ENCODE measurements around the gene SYNJ2.

Gene SYNJ2

GRCh38 chr6:158014505-158015187 is 33.0 kb downstream of the SYNJ2 start:
- no peak for DNase-seq (ENCODE audit: low read depth)

DNA sequence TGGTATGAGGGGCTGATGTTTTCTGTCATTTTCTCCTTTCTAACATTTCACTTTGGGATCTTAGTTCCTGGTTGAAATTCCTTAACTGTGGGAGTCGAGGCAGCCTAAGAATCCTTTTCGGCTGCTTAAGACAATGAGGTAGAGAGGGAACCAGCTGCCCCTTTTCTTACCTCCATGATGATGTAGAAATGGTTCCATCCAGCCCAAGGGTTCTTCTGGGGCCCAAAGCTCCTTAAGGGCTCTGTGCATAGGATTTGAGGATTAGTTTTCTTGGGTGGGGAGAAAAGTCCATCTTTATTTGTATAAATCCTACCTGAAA is 33.5 kb downstream of the SYNJ2 start:
- DNase-seq (ENCODE audit: low read depth) = no peak

DNA sequence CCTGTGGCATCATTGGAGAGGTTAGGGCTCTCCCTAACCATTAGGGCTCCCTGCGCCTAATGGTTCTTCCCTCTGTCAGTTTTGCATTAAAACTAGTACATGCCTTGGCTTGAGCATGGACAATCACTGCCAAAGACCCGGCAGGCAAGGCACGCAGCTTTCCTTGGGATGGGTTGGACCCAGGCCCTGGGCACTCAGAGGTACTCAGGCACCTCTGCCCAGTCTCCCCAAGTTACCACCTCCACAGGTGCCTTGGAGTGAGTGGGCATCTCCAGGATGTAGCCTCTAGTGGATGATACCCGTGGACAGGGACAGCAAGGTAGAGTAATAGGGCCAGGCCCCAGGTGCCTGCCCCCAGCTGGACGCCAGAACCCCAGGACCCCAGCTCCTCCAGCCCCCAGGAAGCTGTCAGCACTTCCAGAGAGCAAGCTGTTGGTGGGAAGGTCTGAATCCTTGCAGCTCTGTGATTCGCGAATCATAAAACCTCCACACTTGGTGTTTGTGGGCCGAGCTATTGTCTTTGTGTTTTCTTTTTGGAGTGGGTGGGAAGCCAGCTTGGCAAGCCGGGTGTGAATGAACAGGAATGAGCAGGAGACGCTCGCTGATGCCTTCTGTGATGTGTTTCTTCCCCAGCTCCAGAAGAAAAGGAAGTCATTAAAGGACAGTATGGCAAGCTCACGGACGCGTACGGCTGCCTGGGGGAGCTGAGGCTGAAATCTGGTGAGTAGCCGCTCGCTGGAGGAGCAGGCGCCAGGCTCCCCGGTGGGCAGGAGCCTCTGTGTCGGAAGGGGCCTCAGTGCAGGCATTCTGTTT is 35.1 kb downstream of the SYNJ2 start:
- DNase-seq (ENCODE audit: low read depth) = peak; percentile 30

GRCh38 chr6:158017621-158018040 is 36.0 kb downstream of the SYNJ2 start:
- DNase-seq (ENCODE audit: low read depth) = no peak

GRCh38 chr6:158018041-158018771 is 36.5 kb downstream of the SYNJ2 start:
- DNase-seq (ENCODE audit: low read depth) = no peak

GRCh38 chr6:158018851-158019361 is 37.2 kb downstream of the SYNJ2 start:
- no peak for DNase-seq (ENCODE audit: low read depth)

DNA sequence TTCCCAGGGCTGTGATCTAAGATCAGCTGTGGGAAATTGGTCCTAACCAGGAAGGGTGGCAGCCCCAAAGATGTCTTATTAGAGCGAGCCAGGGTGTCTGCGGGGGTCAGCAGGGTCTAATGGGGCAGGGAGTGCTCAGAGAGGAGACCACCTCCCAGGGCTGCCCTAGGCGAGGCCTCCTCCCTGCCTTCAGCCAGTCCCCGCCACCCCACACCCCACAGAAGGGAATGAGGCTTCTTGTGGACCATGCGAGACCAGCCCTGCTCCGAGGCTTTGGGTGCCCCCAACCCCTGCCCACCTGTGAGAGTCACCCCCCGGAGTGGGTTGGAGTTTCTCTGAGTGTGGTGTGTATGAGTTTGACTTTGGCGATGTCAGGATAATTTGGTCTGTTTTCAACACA is 37.8 kb downstream of the SYNJ2 start:
- no peak for DNase-seq (ENCODE audit: low read depth)

- no peak for DNase-seq (ENCODE audit: low read depth)
Observed at GRCh38 chr6:158020272-158020711, 38.6 kb downstream of the SYNJ2 start.

GRCh38 chr6:158020811-158021210 is 39.1 kb downstream of the SYNJ2 start:
- no peak for DNase-seq (ENCODE audit: low read depth)

- no peak for DNase-seq (ENCODE audit: low read depth)
Observed at GRCh38 chr6:158021376-158021775, 39.7 kb downstream of the SYNJ2 start.

GRCh38 chr6:158021814-158022748 is 40.4 kb downstream of the SYNJ2 start:
- no peak for DNase-seq (ENCODE audit: low read depth)

GRCh38 chr6:158022749-158023596 is 41.3 kb downstream of the SYNJ2 start:
- DNase-seq (ENCODE audit: low read depth) = no peak

DNA sequence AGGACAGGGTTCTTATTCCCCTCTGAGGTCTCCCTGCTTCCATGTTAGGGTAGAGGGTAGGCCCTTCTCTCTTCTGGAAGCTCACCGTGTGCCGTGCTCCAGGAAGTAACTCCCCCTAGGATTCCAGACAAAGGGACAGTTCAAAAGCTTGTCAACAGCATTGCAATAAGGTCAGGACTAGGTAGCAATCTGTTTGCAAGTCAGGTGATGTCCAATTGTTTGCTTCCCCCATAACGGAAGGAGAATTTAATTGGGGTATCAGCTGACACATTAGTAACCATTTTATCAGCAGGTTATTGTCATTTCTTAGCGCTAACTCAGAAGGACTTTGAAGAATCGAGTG is 41.9 kb downstream of the SYNJ2 start:
- DNase-seq (ENCODE audit: low read depth) = no peak

GRCh38 chr6:158024566-158025297 is 43.1 kb downstream of the SYNJ2 start:
- DNase-seq (ENCODE audit: low read depth) = no peak

DNA sequence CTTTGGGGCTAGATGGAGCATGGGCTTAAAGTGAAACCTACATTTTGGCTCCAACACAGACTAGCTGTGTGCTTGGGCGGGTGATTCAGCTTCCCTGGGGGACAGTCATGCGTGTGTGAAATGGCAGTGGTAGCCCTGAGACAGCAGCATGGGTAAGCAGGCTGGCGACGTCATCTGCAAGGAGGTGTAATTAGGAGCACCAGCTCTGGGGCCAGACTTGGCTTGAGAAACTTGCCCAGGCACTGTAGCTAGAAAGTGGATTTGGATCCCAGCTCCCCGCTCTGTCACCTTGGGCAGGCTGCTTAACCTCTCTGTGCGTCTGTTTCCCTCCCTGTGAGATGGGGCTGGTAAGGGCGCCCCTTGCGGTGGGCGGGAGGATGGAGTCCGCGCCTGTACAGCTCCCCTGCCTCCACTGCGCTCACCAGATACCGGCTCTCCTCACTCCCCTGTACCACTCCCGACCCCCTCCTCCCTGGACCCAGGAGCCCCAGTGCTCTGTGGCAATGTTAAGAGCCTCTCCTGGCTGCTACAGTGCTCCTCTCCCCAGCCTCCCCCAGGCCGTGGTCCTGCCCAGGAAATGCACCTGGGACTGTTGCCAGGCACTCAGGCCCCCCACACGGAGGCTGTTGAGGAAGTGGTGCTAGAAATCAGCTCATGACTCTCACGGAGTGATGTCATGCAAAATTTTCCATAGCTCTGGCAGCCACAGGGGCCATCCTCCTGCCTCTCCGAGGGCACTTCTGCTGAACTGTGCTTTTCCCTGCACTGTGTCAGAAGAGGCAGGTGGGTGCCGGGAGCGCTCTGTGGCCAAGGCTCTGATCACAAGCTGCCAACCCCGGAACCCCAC is 44.6 kb downstream of the SYNJ2 start:
- peak; percentile 96 for DNase-seq (ENCODE audit: low read depth)

- no peak for DNase-seq (ENCODE audit: low read depth)
Observed at GRCh38 chr6:158026901-158027589, 45.4 kb downstream of the SYNJ2 start.

- no peak for DNase-seq (ENCODE audit: low read depth)
Observed at GRCh38 chr6:158027590-158028285, 46.1 kb downstream of the SYNJ2 start.

DNA sequence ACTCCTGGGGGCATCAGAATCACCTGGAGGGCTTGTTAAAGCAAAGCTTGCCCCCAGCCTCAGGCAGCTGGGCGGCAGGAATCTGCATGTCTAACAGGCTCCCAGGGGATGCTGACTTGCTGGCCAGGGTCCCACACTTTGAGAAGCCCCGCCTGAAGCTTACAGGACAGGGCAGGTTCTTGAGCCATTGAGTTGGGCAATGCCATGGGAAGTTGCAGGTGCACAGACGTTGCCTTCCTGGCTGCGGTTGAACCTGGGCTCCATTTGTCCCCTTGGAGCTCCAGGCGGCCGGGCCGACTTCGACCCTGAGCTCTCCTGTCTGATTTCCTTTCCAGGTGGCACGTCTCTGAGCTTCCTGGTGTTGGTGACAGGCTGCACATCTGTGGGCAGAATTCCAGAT is 46.8 kb downstream of the SYNJ2 start:
- DNase-seq (ENCODE audit: low read depth) = no peak
